Hepatic stellate cell (primary cell): ENCODE data around the gene RHOB.
"Not testable (repeated sequence)": the region's sequence is repeated elsewhere in the genome, so short reads cannot be mapped to it uniquely, and the experiment has no call there.

Source experiments
- DNase-seq: peaks from one replicate; pipeline ENCODE4 v3.0.0; 2011; ENCODE audit warnings: low spot score

Gene RHOB

DNA sequence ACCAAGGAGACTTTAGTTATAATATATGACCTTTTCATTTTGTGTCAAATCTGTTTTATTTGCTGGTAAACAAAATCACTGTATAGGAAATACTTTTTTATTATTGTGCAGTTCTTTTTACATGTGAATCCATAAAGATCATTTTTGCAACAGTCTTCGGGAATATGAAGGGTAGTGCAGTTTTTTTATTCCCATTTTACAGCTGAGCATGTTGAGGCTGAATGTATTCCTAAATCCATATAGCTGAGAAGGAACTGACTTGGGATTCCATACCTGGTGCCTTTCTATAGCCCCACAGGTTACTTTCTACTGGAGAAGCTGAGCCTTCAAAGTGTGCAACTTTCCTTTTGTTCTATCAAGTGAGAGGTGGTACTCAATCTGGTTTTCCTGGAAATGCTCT is 29.6 kb downstream of the RHOB start:
- no peak for DNase-seq

DNA sequence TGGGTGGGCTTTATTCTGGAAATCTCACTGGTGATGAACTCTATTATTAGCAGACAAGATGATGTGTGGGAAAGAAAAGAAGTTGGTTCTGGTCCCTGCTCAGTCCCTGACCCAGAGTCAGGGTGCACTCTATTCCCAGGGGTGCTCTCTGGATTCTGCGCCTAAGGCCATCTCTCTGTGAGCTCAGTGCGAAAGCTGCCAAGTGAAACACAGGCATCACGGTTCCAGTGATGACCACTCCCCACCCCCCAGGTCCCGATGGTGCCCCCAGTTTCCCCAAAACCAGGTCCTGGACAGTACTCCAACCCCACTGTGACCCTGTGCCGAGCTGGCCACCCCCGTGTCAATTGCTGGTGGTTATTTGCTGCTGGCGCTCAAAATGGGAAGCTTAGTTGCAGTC is 30.1 kb downstream of the RHOB start:
- DNase-seq = no peak

DNA sequence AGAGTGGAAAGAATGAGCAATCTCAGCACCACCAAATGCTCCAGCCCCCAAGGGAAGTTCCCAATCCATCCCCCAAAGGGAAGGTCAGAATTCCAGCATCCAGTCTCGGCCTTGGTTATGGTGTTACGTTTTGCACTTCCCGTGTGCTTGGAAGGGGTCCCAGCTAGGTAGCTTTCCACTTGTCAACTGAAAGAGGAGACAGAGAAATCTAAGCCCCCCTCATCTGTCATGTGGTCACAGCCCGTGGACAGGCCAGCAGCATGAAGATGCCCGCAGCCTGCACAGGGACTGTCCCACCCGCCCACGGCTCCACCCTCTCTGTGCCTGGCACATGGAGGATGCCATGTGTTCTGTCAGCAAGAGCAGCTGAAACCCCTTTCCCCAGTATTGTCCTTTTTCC is 32.1 kb downstream of the RHOB start:
- DNase-seq = no peak

DNA sequence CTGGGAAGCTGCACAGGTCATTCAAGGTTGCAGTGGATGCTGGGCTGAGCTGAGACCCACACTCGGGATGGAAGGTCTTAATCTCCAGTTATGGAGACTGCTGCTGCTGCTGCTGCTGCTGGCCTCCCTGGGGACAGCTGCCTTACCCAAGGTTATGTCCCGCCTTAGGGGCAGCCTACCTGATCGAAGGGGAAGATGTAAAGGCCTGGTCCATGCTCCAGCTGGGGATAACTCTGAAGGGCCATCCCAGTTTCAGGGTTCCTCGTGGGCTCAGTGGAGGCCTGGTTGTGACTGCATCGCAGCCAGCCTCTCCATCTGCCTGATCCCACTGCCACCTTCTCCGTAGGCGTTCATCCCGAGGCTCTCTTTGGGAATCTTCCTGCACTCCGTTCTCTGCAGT is 33.0 kb downstream of the RHOB start:
- no peak for DNase-seq

DNA sequence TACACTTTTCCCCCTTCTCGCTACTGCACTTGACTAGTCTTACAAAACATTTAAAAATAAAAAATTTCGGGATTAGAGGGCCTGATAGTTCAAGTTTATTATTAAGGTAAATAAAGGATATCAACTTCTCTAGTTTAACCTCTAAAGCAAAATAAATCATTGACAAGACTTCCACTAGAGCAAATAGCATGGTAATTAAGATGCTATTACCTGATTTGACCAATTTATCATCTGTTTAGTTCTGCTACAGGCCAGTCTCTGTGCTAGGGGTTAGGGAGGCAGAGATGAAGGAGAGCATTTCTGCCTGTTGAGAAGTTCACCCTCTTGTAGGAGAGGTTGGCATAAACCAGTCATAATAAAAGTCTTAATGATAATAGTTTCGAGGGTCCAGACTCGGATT is 34.0 kb downstream of the RHOB start:
- DNase-seq = no peak

DNA sequence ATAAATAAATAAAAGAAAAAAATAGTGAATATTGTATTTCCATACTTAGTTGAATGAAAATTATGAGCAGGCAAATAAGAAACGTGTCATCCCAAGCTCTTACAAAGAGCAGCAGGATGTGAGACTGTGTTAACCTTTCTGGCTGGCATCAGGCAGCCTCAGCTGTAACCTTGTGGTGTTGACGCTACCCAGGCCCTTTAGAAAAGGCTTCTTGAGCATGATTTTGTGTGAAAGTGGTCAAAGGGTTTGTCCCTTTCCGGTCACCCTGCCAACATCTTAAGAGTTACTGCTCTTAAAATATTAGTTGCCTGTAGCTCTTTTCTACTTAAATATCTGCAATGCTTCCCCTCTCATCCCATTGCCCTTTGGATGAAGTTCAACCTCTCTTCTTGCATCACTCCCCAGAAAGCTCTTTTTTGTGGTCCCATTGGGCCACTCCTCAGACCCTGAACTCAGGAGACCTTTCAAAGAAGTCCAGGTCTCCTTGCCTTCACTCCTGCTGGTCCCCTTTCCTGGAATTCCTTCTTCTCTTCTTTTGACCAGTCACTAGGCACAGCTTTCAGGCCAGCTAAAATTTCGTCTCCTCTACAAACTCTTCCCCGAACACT is 35.0 kb downstream of the RHOB start:
- DNase-seq = no peak

DNA sequence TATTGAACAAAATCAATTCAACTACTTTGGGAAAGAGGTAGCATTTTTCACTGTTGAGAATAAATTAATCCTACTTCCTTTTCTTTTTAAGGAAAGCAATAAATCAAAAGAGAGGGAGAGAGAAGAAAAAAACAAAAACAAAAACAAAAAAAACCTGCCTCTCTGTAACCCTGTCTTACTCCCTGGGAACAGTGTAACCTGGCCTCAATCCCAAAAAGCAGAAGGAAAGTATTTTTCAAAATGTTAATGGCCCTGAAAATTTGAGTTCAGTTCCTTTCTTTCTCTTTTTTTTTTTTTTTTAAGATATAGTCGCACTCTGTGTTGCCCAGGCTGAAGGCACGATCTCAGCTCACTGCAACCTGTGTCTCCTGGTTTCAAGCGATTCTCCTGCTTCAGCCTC is 35.9 kb downstream of the RHOB start:
- no peak for DNase-seq

DNA sequence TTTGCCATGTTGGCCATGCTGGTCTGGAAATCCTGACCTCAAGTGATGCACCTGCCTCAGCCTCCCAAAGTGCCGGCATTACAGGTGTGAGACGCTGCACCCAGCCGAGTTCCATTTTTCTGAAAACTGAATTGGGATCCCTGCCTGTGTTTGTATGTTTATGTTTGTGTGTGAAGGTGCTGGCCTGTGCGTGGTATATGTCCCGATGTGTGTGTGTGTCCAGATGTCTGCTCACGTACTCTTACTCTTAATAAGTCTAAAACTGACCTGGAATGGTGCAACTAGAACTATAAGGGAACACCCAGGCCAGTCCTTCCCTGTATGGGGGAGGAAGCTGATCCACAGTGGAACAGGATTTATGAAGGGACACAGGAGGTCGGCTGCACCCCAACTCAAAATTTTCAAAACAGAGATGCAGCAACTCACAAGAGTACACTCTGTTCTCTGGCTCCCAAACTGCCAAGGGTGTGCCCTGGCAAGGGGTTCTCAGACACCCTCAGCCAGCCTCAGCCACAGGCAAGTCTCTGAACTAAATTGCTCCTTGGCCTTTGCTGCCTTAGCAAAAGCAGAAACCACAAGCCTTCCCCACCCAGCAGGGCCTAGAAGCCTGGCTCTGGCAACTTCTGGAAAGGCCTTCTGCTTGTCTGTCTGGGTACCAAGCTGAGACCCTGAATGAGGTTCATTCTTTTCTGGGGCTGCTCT is 36.5 kb downstream of the RHOB start:
- DNase-seq = no peak

DNA sequence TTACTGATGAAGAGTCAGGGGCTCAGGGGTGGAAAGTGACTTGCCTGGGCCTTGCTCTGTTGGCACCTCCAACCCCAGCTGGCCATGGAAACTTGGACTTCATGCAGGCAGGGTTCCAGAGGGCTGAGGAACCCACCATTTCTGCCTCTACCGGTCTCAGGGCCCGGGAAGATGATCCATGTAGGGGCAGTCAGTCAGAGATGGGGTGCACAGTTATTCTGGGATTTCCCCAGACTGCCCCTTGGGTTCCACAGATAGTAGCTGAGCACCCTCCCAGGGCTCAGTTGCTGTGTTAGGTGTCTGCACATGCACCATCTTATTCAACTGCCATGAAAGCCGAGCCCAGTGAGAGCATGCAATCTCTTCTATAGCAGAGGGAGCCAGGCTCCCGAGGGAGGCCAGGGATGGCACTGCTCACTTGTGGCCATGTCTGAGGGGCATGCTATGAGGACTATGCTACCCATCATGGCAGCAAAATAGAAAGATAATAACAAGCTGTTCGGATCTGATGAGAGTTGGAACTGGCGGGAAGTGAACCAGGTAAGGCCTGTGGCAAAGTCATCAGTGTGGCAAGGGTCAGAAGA is 37.3 kb downstream of the RHOB start:
- DNase-seq = no peak

DNA sequence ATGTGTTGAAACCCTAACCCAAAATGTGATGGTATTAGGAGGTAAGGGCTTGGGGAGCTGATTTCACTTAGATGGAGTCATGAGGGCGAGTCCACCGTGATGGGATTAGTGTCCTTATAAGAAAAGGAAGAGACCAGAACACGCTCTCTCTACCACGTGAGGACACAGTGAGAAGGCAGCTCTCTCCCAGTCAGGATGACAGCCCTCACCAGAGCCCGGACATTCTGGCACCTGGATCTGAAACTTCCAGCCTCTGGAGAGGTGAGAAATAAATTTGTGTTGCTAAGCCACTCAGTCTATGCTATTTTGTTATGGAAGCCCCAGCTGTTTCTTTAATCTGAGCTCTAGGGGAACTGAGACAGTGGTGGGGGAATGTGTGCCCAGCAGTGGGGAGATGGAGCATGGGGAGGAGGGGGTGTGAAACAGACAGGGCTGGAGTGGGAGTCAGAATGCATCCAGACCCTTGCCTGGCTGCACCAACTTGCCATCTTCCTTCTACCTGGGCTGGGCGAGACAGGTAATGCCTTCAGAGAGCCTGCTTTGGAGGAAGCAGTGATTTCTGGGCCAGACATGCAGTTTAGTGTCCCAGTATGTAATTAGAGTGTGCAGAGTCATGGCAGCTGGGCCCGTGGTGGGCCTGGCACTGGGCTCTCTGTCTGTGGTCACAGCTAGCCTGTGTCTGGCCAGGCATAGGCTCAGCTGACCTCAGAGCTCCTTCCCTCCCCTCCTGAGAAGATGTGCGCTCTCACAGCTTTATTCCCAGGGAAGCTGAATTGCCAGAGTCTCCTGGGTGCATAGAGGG is 38.1 kb downstream of the RHOB start:
- DNase-seq = no peak

DNA sequence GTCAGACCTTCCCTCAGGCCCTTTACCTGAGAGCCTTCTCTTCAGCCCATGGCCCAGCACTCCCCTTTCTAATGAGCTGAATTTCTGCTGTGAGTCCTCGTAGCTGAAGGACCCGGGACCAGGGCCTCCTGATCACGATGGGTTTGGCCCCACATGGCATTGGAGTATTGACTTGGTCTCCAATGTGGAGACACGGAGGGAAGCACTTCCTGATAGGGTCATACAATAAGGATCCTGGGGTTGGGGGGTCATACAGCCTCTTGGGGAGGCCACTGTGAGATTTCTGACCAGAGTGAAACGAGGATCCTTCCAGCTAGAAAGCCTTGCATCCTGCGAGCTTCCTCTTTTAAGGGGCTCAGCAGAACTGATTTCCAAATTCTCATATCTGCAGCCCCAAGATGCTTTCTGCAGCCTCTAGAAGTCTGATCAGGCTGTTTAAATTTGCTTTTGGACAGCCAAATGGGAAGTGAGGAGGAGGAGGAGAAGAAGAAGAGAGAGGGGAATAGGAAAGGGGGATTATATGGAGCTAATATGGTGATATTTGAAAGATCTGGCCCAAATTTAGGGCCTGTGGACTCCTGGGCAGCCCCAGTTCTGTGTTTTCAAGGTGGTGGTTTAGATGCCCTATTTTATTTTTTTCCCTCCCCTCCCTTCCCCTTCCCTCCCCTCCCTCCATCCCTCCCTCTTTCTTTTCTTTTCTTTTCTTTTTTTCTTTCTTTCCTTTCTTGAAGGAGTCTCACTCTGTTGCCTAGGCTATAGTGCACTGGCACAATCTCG is 38.9 kb downstream of the RHOB start:
- DNase-seq = no peak

DNA sequence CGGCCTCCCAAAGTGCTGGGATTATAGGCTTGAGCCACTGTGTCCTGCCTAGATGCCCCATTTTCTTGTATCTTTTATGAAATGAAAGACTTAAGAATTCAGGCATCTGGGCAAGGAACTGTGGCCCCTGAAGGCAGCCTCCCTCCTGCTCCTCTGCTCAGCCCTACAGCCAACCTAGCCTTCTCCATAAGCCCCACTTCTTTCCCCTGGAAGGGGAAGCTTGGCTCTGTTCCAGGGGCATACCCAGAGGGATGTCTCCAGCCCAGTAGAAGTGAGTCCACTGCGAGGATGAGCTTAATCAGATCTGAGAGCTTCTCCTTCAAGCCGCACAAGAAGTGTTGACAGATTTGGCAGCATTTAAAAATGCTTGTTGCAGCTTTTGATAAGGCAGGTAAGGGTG is 39.7 kb downstream of the RHOB start:
- no peak for DNase-seq

DNA sequence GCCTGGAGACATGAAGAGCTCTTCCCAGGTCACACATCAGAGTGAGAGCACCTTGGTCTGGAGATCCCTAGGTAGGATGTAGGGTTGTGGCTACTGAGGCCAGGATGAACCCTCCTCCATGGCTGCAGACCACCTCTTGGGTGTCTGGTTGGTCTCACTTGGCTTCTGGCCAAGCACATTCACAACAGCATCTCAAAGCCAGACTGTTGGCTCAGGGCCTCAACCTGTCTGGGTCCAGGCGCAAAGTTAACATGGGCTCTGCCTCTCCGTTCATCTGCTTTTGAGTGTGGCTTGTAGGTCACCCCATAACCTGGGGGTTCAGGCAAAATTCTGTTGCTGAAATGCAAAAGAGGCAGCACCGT is 40.1 kb downstream of the RHOB start:
- DNase-seq = no peak

DNA sequence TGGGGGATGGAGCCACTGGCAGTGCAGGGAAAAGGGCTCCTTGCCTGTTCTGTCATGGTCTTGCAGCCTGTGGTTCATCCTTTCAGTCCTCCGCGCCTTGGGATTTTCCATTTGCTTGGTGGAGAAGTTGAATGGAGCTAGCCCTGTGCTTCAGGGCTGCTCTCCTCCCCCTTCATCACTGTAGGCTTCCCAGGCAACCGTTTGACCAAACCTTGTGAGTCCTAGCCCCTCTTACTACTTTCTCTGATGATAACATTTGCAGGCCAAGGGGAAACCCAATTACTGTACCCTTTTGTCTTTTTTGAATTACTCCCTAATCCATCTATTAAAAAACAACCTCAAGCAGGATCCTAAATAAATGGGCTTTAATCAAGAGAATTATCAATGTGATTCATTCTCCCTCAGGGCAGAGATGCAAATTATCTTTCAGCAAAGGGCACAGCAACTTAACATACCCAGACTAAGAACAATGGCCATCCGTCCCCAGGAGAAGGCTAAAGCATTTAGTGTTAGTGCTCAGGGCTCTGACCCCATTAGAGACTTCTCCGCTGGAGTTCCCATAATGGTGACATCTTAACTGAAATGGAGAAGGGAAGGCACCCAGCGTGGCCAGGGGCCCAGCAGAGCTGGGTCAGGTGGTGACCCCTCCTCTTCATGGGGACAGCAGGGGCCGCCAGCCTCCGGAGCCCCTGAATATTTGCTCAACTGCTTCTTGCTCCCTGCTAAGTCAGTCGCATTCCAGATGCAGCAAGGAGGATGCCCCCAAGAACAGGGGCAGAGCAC is 40.7 kb downstream of the RHOB start:
- no peak for DNase-seq

DNA sequence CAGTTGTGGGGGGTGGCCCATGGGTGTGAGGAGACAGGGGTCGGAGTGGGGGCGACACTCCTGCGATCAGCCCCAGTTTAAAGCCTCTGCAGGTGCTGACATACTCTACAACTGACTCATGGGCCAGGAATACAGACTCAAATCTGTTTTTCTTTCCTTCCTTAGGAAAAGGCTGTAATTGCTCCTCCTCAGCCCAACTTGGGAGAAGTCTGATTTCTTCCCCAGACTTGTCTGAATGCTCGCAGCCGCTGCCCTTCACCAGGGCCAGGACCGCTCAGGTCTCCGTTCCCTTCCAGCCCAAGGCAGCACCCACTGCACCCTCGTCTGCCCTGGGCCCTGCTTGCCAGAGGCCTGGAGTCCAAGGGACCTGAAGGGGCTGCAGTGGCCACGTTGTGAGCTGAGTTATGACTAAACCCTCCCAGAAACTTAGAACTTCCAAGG is 41.3 kb downstream of the RHOB start:
- no peak for DNase-seq

DNA sequence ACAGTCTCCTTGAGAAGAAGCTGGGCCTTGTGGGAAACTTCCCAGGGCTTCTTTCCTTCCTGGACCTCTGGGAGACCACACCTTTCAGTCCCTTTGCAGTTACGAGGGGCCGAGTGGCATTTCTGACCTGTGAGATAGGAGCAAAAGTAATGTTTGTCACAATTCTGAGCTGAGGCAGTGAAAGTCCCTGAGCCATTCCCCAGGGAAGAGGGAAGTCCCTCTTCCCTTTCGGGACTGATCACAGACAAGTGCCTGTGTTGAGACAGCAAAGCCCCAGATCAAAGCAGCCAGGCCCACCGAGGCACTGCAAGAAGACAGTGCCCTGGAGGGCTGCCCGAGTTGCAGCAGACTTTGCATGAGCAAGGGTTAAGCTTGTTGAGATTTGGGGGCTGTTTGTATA is 41.9 kb downstream of the RHOB start:
- DNase-seq = no peak

DNA sequence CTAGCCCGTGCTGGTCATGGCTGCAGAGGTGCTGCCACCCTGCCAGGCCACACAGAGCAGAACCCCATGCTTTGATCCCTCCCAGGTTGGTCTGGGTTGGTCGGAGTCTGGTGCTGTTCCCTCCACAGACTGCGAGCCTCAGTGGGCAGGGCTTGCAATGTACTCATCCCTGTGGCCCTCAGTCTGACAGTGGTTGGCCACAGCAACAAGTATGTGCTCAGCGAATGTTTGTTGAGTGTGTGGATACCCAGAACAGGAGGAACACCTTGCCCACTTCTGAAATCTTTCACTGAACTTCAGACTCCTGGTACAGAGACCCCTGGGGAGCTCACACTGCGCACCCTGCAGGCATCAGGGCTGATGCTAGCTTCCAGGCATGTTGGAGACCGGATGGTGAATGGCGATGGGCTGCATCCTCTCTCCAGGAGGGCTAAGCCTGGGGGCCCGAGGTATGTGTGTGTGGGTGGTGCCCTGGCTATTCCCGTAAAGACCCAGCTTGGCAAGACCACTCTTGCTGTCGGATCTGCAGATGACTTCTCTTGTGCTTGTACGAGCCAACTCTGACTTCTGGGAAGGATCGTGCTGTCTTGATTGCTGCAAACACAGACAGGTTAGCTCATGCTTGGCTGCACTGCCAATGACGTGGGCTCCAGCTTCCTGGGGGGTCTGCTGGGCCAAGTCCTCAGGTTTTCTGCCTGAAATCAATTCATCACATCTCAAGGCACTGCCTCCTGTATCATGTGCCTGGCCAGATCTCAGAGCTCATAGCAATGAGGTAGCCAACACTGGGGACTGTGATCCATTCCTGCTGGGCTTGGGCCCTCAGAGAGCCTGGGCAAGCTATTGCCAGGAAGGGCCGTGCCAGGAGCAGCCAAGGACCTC is 43.7 kb downstream of the RHOB start:
- no peak for DNase-seq

DNA sequence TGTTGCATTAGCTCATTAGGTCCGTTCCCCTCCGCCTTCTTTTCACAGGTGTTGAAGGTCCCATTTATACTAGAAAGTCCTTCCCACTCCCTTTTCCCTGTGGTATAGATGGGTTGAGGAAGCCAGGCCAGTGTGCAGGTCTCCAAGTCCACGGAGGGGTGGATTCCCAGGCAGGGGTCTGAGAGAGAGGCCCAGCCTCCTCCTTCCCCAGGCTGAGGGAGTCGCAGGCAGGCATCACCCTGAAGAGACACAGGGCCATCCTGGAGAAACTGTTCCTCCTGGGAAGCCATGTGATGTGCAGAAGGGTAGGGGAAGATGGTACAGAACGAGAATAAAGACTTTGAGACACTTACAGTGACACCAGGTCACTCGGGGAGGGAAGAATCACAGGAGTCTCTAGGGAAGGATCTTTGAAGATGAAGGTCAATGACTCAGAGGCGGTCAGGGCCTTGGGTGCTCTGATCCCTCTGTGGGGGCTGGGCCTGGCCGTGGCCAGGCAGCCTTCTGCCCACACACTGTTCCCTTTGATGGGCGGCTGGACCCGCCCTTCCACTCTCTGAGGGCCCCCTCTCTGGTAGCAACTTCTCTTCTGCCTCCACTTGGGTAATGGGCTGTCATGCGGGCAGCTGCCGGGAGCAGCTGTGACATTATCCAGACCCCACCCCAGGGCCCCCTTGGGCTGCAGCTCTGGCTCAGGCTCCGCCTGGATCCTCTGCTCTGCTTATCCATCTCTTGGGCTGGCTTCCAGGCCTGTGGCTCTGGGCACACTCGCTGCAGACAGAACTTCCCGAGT is 45.1 kb downstream of the RHOB start:
- no peak for DNase-seq

DNA sequence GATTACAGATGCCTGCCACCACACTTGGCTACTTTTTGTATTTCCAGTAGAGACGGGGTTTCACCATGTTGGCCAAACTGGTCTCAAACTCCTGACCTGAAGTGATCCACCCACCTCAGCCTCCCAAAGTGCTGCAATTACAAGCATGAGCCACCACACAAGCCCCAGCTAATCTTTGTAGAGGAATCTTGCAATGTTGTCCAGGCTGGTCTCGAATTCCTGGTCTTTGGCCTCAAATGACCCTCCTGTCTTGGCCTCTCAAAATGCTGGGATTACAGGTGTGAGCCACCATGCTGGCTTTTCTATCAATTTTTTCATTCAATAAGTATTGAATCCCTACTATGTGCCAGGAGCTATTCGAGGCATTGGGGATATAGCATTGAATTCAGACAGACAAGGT is 46.2 kb downstream of the RHOB start:
- not testable (repeated sequence) for DNase-seq

DNA sequence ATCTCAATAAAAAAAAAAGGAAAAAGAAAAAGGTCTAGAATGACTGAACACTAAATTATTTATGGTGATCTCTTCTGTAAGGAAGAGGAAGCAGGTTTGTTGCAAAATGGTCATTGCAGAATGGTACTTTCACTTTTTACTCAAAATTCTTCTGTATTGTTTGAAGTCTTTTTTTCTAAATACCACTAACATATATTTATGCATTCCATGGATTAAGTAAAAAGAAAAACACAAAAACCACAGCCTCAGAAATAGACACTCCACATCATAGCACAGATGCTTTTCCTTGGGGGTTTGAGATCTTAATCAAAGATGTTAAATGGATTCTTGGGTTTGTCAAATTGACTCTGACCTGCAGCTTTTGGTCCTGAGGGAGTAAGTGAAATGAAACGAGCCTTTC is 47.4 kb downstream of the RHOB start:
- DNase-seq = no peak
